ENCODE measurements around the gene C10orf90.

- TF ChIP-seq CTCF (IDR thresholded peaks at IDR 0.05; ENCODE audit: insufficient read depth, low read length) (no peak), POLR2AphosphoS5 (IDR thresholded peaks at IDR 0.05; ENCODE audit: low read depth) (no peak), REST (IDR thresholded peaks at IDR 0.05; ENCODE audit: insufficient replicate concordance, low read depth) (no peak)
These were observed 52.0 kb downstream of the C10orf90 start for GRCh38 chr10:126618466-126618865.

Data from HL-60 (cell line).